ENCODE measurements around the gene NANS. TPM values are rescaled to one million over a fixed set of nuclear protein-coding genes. Genes with fewer than 3 reads are reported as not detected.

Gene NANS
- total RNA-seq, 1 experiment from 2014 or later, result 40.4 TPM

DNA sequence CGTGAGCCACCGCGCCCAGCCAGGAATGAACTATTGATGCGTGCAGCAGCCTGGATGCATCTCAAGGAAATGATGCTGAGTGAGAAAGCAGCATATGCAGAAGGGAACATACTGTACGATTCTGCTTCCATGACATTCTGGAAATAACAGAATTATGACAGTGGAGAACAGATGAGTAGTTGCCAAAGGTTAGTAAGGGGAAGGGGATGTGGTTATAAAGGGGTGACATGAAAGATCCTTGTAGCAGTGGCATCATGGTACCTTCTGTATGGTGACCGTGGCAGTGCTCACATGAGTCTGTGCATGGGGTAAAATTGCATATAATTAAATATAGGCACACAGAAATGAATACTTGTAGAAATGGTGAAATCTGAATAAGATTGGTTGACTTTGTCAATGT, 13.0 kb downstream of the NANS start:
- H4K8ac ChIP-seq (replicated peaks; ENCODE audit: insufficient read length, low read depth, low read length), result no peak overlapping the region
- no peak overlapping the region for H3K4ac ChIP-seq (ENCODE audit: low read depth, low read length)
- H3K79me1 ChIP-seq (ENCODE audit: insufficient read depth, low read depth, low read length, poor library complexity, severe bottlenecking), result no peaks in the 10 kb centered on the region
- no peak overlapping the region for H2BK120ac ChIP-seq (ENCODE audit: low read depth, low read length, poor library complexity, severe bottlenecking)
- no peak overlapping the region for H3K56ac ChIP-seq (ENCODE audit: insufficient read length, low read depth, low read length)
- H3K4me3 Mint-ChIP-seq, result no peak overlapping the region
- H3K27me3 ChIP-seq (ENCODE audit: insufficient read depth, low read length), result no peaks in the 10 kb centered on the region
- no peak overlapping the region for H3K27ac Mint-ChIP-seq
- H3K9me3 Mint-ChIP-seq, result no peaks in the 10 kb centered on the region
- no peak overlapping the region for H2BK12ac ChIP-seq (ENCODE audit: insufficient read length, low read depth, low read length)
- H3K27me3 Mint-ChIP-seq (ENCODE audit: low read depth), result no peaks in the 10 kb centered on the region
- no peak overlapping the region for H4K5ac ChIP-seq (ENCODE audit: insufficient read length, low read depth, low read length)
- TF ChIP-seq, protein P1, sequence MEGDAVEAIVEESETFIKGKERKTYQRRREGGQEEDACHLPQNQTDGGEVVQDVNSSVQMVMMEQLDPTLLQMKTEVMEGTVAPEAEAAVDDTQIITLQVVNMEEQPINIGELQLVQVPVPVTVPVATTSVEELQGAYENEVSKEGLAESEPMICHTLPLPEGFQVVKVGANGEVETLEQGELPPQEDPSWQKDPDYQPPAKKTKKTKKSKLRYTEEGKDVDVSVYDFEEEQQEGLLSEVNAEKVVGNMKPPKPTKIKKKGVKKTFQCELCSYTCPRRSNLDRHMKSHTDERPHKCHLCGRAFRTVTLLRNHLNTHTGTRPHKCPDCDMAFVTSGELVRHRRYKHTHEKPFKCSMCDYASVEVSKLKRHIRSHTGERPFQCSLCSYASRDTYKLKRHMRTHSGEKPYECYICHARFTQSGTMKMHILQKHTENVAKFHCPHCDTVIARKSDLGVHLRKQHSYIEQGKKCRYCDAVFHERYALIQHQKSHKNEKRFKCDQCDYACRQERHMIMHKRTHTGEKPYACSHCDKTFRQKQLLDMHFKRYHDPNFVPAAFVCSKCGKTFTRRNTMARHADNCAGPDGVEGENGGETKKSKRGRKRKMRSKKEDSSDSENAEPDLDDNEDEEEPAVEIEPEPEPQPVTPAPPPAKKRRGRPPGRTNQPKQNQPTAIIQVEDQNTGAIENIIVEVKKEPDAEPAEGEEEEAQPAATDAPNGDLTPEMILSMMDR (conservative IDR thresholded peaks at IDR 0.05), result no peak
- no peak overlapping the region for H3K4me2 ChIP-seq (ENCODE audit: insufficient read depth, insufficient read length, low read length)
- WGBS (ENCODE audit: extremely low coverage, insufficient read length, low lambda C conversion rate), result no CpG with 5 or more reads among the region's 6 CpGs
- H3K4me1 ChIP-seq (ENCODE audit: insufficient read depth, low read length), result no peaks in the 10 kb centered on the region; the same call in 1 of the 2 replicates
- no peak overlapping the region for H2BK15ac ChIP-seq (ENCODE audit: low read depth, low read length)
- H2AFZ ChIP-seq (ENCODE audit: low read length), result no peak overlapping the region
- no peak for DNase-seq
- H3K18ac ChIP-seq (ENCODE audit: insufficient read length, low read depth, low read length), result no peak overlapping the region
- H2BK20ac ChIP-seq (ENCODE audit: low read depth, low read length, poor library complexity, severe bottlenecking), result no peak overlapping the region
- no peak overlapping the region for H3T11ph ChIP-seq (ENCODE audit: low read length)
- no peaks in the 10 kb centered on the region for H3K79me2 ChIP-seq (ENCODE audit: insufficient read depth, low read length)
- no peak overlapping the region for H3K14ac ChIP-seq (ENCODE audit: insufficient read depth, low read length)
- H2AK5ac ChIP-seq (ENCODE audit: insufficient read length, low read length), result no peak overlapping the region
- no peaks in the 10 kb centered on the region for H3K9me3 ChIP-seq (ENCODE audit: control insufficient read depth, low read depth, low read length)
- peaks cover 8 to 14% (median 10%) of the 10 kb centered on the region in 3 experiments for H3K36me3 Mint-ChIP-seq (ENCODE audit: insufficient read depth in 1 of 3, low read depth in 3 of 3)
- no peak overlapping the region for H3K9ac ChIP-seq (ENCODE audit: extremely low read depth, insufficient read length, low read length)
- no peak overlapping the region for H4K91ac ChIP-seq (ENCODE audit: insufficient read length, low read depth, low read length)
- H4K20me1 ChIP-seq (ENCODE audit: control insufficient read depth, insufficient read depth, insufficient read length), result no peaks in the 10 kb centered on the region
- peaks cover 2 to 4% of the 10 kb centered on the region in 2 experiments for H3K4me1 Mint-ChIP-seq
- no peaks in the 10 kb centered on the region for H3K23me2 ChIP-seq (ENCODE audit: insufficient read length, low read depth, low read length, poor library complexity, severe bottlenecking)
- H2BK5ac ChIP-seq (ENCODE audit: insufficient read length, low read length), result no peak overlapping the region
- no peak overlapping the region for H3K23ac ChIP-seq (ENCODE audit: insufficient read length, low read depth, low read length)
- no peak overlapping the region for H3K27ac ChIP-seq (ENCODE audit: insufficient read length, low read depth, low read length)
